Thoracic aorta (tissue), 2 donors: ENCODE measurements around the gene AGAP2. TPM values are rescaled to one million over a fixed set of nuclear protein-coding genes. Genes with fewer than 3 reads are reported as not detected.

ENCODE experiments used
- ATAC-seq: fragments of 150-250 bp; one replicate; pipeline ENCODE4 v1.8.0; 2017; ENCODE audit warnings: low read depth; ENCODE audit not compliant: insufficient number of reproducible peaks, low FRiP score
- DNase-seq: peaks from one replicate; pipeline ENCODE4 v3.0.0-alpha.2; 2020; ENCODE audit warnings: low spot score
- H3K27ac ChIP-seq, 2 donors: fragments of 200-600 bp; sonication (generic); 1 replicate in 1 of 2; 2 replicates in 1 of 2; pipeline ENCODE4 v1.5.1; 2016; ENCODE audit warnings: mild to moderate bottlenecking in 2 of 2, moderate library complexity in 2 of 2
- H3K27me3 ChIP-seq: fragments of 200-600 bp; sonication (generic); replicated peaks from 2 replicates; pipeline ENCODE4 v1.6.0; 2016; ENCODE audit warnings: mild to moderate bottlenecking; ENCODE audit not compliant: insufficient read depth
- H3K36me3 ChIP-seq: fragments of 200-600 bp; sonication (generic); one replicate; pipeline ENCODE4 v1.5.1; 2016
- H3K4me1 ChIP-seq, 2 donors: fragments of 200-600 bp; sonication (generic); 1 replicate in 1 of 2; 2 replicates in 1 of 2; pipeline versions ENCODE4 v1.5.1 to v1.6.0; 2016; ENCODE audit warnings: low read depth in 2 of 2, mild to moderate bottlenecking in 1 of 2; ENCODE audit not compliant: control insufficient read depth in 1 of 2
- H3K4me3 ChIP-seq: fragments of 200-600 bp; sonication (generic); 2 replicates; pipeline ENCODE4 v1.5.1; 2016; ENCODE audit warnings: mild to moderate bottlenecking
- H3K9me3 ChIP-seq: fragments of 200-600 bp; sonication (generic); 2 replicates; pipeline ENCODE4 v1.5.1; 2016
- CTCF ChIP-seq: fragments of 200-600 bp; sonication (generic); IDR thresholded peaks from one replicate; pipeline ENCODE4 v1.5.1; 2019; ENCODE audit warnings: antibody characterized with exemption
- total RNA-seq, 2 donors: library from RNA; depleted of rRNA; stranded (reverse); fragments of >200 nt; gene quantifications; one replicate each; pipeline versions ENCODE4 v1.1.0 to v1.2.3, GENCODE V29; 2016

AGAP2 gene
- total RNA-seq, 2 donors from 2014 or later, result 1.2 to 3.5 TPM

GRCh38 chr12:57744194-57744776, 5.7 kb upstream of the AGAP2 start:
- peak overlapping the region; percentile 97 for H3K4me3 ChIP-seq
- H3K36me3 ChIP-seq, result peaks cover 21% of the 10 kb centered on the region
- peak overlapping the region; percentile 98 for H3K27ac ChIP-seq
- peak; percentile 70 for DNase-seq
- no peaks in the 10 kb centered on the region for H3K27me3 ChIP-seq
- TF ChIP-seq CTCF, result no peak
- ATAC-seq, result peak; percentile 63
- peaks cover 3 to 6% of the 10 kb centered on the region in 2 donors for H3K4me1 ChIP-seq
- no peaks in the 10 kb centered on the region for H3K9me3 ChIP-seq

DNA sequence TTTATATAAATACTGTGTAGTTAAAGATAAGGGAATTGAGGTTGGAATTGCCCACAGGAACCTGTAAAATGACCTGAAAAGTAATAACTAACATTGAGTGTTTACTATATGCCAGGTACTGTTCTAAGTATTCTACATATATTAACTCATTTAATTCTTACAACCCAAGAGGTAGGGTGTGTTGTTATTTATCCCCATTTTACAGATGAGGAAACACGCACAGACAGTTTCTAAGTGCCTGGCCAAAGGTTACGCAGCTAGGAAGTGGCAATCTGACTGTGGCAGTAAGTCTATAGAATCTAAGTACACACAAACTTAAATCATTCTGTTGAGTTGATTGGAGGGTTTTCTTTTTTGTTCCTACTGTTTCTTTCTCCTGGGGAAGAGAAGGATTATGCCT, 5.2 kb upstream of the AGAP2 start:
- ATAC-seq (no peak), DNase-seq (no peak)
- Histone ChIP-seq H3K36me3 (peaks cover 17% of the 10 kb centered on the region), H3K4me1 (peaks cover 6 to 7% of the 10 kb centered on the region in 2 donors), H3K4me3 (no peak overlapping the region), H3K9me3 (no peaks in the 10 kb centered on the region), H3K27me3 (no peaks in the 10 kb centered on the region), H3K27ac (no peak overlapping the region)
- no peak for TF ChIP-seq CTCF

DNA sequence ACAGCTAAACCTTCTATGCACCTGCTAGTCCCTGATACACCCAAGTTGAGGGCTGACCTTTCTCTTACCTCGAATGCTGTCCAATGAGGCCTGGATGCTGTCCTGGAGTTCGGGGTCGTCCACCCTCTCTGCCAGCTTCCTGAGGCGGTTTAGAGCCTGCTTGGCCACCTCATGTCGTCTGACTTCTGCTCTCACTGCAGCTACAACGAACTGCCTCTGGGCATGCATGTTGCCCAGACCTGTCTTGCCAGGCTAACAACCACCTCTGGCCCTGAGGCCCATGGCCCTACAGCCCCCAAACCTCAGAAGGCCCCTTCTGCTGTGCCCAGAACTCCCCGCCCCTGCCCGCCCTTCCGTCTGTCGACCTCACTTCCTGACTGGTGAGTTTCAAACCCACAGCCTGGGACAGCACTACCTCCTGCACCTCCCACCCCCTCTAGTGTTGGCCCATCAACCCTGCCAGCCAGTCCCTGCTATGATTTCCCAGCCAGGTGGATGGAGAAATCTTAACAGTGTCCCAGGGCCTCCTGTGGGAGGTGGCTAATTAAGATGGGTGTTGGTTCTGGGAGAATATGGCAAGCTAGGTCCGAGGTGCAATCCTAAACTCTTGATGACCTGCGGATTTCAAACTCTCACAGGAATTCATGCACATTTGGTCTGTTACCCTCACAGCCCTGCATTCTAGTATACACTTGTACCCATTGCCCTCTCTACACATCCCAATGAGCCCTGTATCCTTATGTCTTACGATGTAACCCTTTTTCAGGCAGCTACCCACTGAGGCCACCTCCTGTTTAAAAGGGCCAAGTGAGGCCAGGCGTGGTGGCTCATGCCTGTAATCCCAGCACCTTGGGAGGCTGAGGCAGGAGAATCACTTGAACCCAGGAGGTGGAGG, 3.5 kb upstream of the AGAP2 start:
- Histone ChIP-seq H3K27ac (no peak overlapping the region), H3K27me3 (peaks cover 8% of the 10 kb centered on the region), H3K4me3 (peak overlapping the region; percentile 55), H3K4me1 (peaks cover 21 to 23% of the 10 kb centered on the region in 2 donors), H3K9me3 (no peaks in the 10 kb centered on the region), H3K36me3 (peaks cover 3% of the 10 kb centered on the region)
- TF ChIP-seq CTCF, result no peak
- DNase-seq (no peak), ATAC-seq (no peak)

- Histone ChIP-seq H3K4me3 (peak overlapping the region; percentile 55), H3K27ac (no peak overlapping the region), H3K27me3 (peaks cover 14% of the 10 kb centered on the region), H3K4me1 (peaks cover 25 to 30% of the 10 kb centered on the region in 2 donors), H3K9me3 (no peaks in the 10 kb centered on the region), H3K36me3 (no peaks in the 10 kb centered on the region)
- ATAC-seq (no peak), DNase-seq (no peak)
- no peak for TF ChIP-seq CTCF
Measured at GRCh38 chr12:57741413-57741789, 2.9 kb upstream of the AGAP2 start.

GRCh38 chr12:57740656-57741412, 2.3 kb upstream of the AGAP2 start:
- H3K9me3 ChIP-seq, result no peaks in the 10 kb centered on the region
- DNase-seq (no peak), ATAC-seq (no peak)
- H3K4me1 ChIP-seq, result peaks cover 31 to 34% of the 10 kb centered on the region in 2 donors
- H3K27ac ChIP-seq, result no peak overlapping the region
- TF ChIP-seq CTCF, result no peak
- H3K36me3 ChIP-seq, result no peaks in the 10 kb centered on the region
- no peak overlapping the region for H3K4me3 ChIP-seq
- H3K27me3 ChIP-seq, result peaks cover 19% of the 10 kb centered on the region
